Motor neuron (in vitro differentiated cells): ENCODE measurements around the gene CDH4. TPM values are rescaled to one million over a fixed set of nuclear protein-coding genes. Genes with fewer than 3 reads are reported as not detected.
A peak's percentile ranks its signal among the peaks of the same experiment; 100 is the strongest.

Source experiments
- ATAC-seq, 8 experiments: fragments of 200-7000 bp; cut with Tn5 transposase; replicated peaks in 6 of 8; 2 replicates each; pipeline ENCODE4 v1.8.0; 2021; ENCODE audit warnings: mild to moderate bottlenecking in 8 of 8, moderate library complexity in 8 of 8
- H3K27ac ChIP-seq, 2 donors: fragments of 250-450 bp; sonication (Bioruptor Pico); 2 replicates each; pipeline ENCODE4 v1.9.0; 2021; ENCODE audit warnings: antibody characterized with exemption in 2 of 2, mild to moderate bottlenecking in 2 of 2, moderate library complexity in 1 of 2
- H3K4me1 ChIP-seq, 2 donors: fragments of 250-450 bp; sonication (Bioruptor Pico); replicated peaks in 1 of 2; 2 replicates each; pipeline ENCODE4 v1.6.1; 2021; ENCODE audit warnings: antibody characterized with exemption in 2 of 2, mild to moderate bottlenecking in 2 of 2, moderate library complexity in 1 of 2
- H3K4me3 ChIP-seq, 5 donors: fragments of 250-450 bp; sonication (Bioruptor Pico); 2 replicates each; pipeline ENCODE4 v1.9.0; 2021; ENCODE audit warnings: antibody characterized with exemption in 5 of 5, mild to moderate bottlenecking in 5 of 5, moderate library complexity in 4 of 5
- WGBS, 10 experiments: fragments of 450-650 bp; shearing (Covaris generic); methylation state at CpG; one replicate each; pipeline ENCODE4 v1.0.0; 2022; 5-methylcytosine and 5-hydroxymethylcytosine counted together
- in situ Hi-C, 9 experiments: fragments of 400-800 bp; cut with MboI; loops; one replicate each; pipeline ENCODE4 v1.15.0; 2021; ENCODE audit warnings: low sequenced_read_pairs in 9 of 9, low pct_unique_long_range_greater_than_20kb in 2 of 9; ENCODE audit not compliant: unreplicated experiment in 9 of 9
- total RNA-seq, 8 experiments: library from RNA; unstranded; fragments of 300-600 nt; gene quantifications; 2 replicates each; pipeline versions ENCODE4 v1.2.3 to v1.2.4, GENCODE V29; 2022

The CDH4 gene
- total RNA-seq, 8 experiments from 2014 or later: 2.4 to 41.6 (median 12.9) TPM

DNA sequence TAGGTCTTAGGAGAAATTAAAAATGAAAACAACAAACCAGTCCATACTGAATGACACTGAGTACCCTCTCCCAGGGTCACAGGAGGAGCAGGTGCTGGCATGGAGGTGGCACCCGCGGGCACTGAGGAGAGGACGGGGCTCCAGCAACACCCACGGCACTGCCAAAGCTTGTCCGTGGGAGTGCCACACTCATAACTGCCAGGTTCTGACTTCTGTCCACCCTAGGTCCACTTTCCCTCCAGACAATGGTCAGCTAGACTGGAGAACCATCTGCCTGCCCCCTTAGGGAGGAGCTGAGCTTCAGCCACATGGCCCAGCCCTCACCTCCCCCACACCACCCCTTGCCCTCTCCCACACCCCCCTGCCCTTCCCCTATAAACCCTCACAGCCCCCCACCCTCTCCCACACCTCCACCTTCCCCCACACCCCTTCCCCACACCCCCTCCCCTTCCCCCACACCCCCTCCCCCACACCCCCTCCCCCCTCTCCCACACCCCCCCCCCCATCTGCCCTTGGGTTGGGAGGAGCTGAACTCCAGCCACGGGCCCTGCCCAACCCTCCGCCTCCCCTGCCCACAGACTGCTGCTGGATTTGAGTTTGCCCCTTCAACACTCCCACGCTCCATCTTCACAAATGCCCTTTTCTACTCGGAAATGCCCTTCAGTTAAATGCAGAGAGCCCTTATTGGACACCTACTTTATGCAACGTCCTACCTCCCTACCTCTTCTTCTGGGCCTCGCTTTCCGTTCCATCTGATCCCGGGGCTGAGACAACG, 684.1 kb downstream of the CDH4 start:
- no peak for ATAC-seq
- WGBS, 10 experiments: 60 to 100% (median 87%) methylated on average over 1 to 7 of the region's 14 CpGs; no CpG with 5 or more reads in 4 of the 10 experiments
- Histone ChIP-seq H3K4me3 (no peak overlapping the region), H3K4me1 (peaks cover 0 to 13% of the 10 kb centered on the region in 2 donors), H3K27ac (no peak overlapping the region)
- in situ Hi-C loops: no loop called here

DNA sequence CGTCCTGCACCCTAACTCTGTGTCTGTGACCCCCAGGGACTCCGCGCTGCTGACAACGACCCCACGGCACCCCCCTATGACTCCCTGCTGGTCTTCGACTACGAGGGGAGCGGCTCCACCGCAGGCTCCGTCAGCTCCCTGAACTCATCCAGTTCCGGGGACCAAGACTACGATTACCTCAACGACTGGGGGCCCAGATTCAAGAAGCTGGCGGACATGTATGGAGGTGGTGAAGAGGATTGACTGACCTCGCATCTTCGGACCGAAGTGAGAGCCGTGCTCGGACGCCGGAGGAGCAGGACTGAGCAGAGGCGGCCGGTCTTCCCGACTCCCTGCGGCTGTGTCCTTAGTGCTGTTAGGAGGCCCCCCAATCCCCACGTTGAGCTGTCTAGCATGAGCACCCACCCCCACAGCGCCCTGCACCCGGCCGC, 684.7 kb downstream of the CDH4 start:
- H3K4me3 ChIP-seq: no peak overlapping the region
- H3K27ac ChIP-seq: no peak overlapping the region
- WGBS, 10 experiments: 20 to 93% (median 79%) methylated on average over 1 to 7 of the region's 29 CpGs; no CpG with 5 or more reads in 3 of the 10 experiments
- in situ Hi-C loops: no loop called here
- peaks cover 0 to 13% of the 10 kb centered on the region in 2 donors for H3K4me1 ChIP-seq
- no peak for ATAC-seq

DNA sequence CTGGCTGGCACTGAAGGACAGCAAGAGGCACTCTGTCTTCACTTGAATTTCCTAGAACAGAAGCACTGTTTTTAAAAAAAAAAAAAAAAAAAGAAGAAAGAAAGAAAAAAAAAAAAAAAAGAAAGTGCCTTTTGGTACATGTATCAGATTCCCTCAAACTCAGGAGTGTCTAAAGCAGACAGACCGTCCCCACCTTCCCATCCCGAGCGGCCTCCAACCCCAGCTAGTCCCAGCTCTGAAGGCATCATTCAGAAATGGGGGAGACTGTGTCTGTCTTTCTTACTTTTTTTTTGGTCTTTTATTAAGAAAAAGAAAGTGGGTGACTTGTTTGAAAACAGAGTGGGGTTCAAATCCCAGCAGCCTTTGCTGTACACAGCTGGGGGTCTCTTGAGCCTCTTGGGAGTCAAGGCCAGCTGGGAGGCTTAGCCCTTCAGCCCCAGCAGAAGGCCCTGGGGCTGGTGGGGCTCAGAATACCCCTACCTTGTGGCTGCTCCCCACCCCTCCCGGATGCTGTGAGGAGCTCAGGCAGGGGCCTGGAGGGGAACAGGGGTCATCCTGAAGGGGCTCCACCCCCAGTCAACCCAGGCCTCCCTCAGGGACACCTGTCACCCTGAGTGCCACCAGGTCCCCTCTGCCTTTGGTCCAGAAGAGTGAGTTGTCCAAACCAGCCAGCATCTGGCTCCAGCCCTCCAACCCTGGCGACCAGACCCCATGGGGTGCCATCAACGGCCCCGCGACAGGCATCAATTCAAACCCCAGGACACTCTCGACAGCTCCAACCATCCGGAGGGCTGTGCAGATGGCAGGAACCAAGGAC, 685.3 kb downstream of the CDH4 start:
- H3K4me1 ChIP-seq: peaks cover 0 to 13% of the 10 kb centered on the region in 2 donors
- 67 to 100% (median 77%) methylated on average over 2 to 7 of the region's 10 CpGs; no CpG with 5 or more reads in 4 of the 10 experiments for WGBS, 10 experiments
- H3K4me3 ChIP-seq: no peak overlapping the region

GRCh38 chr20:61937963-61938838, 686.1 kb downstream of the CDH4 start:
- WGBS, 10 experiments: 30 to 94% (median 85%) methylated on average over 2 to 12 of the region's 31 CpGs; no CpG with 5 or more reads in 5 of the 10 experiments
- H3K4me1 ChIP-seq: peaks cover 0 to 12% of the 10 kb centered on the region in 2 donors
- H3K27ac ChIP-seq: no peak overlapping the region
- H3K4me3 ChIP-seq: no peak overlapping the region
- in situ Hi-C loops: no loop called here
- no peak for ATAC-seq

More for the DNA sequence above, 685.3 kb downstream of the CDH4 start:
- ATAC-seq: no peak
- in situ Hi-C loops: no loop called here
- no peak overlapping the region for H3K27ac ChIP-seq

GRCh38 chr20:61938839-61939690, 687.0 kb downstream of the CDH4 start:
- peak in 1 of 8 experiments; percentile 10 for ATAC-seq
- Histone ChIP-seq H3K27ac (no peak overlapping the region), H3K4me3 (no peak overlapping the region), H3K4me1 (peaks cover 0 to 3% of the 10 kb centered on the region in 2 donors)
- in situ Hi-C loops: no loop called here
- 26 to 90% (median 71%) methylated on average over 3 to 9 of the region's 27 CpGs; no CpG with 5 or more reads in 5 of the 10 experiments for WGBS, 10 experiments

DNA sequence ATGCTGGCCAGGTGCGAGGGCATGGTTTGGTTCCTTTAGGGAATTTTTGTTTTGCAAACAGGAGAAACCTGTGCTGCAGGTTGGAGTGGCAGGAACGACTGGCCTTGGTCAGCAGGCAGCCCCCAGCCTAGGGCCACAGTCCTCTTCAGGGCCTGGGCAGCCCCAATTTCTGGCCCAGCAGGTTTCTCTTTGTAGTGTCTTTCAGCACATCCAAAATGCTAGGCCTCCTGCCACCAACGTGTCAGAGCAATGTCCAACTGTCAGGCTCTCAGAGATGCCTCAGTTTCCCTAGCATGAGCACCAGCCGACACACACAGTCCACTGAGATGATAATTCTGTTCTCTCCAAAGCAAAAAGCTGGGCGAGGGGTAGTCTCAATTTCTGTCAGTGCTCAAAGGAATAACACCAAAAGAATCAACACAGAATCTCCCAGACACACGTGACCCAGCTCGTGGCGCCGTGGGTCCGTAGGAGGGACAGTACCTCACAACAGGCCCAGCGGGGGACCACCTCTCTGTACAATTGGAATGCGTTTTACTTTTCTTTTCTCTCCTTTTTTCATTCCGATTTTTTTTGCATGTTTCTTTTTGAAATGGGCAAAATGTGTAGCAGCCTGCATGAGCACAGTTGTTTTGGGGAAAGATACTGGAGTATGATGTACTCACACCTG, 687.8 kb downstream of the CDH4 start:
- peaks cover 0 to under 1% of the 10 kb centered on the region in 2 donors for H3K4me1 ChIP-seq
- WGBS, 10 experiments: 29 to 88% (median 77%) methylated on average over 1 to 11 of the region's 13 CpGs
- no peak overlapping the region for H3K4me3 ChIP-seq
- in situ Hi-C loops: no loop called here
- ATAC-seq: no peak
- no peak overlapping the region for H3K27ac ChIP-seq

GRCh38 chr20:61940491-61940890, 688.4 kb downstream of the CDH4 start:
- no peak for ATAC-seq
- 78 to 96% (median 91%) methylated on average over 7 to 13 of the region's 17 CpGs; no CpG with 5 or more reads in 5 of the 10 experiments for WGBS, 10 experiments
- in situ Hi-C loops: no loop called here
- no peak overlapping the region for H3K27ac ChIP-seq
- no peaks in the 10 kb centered on the region for H3K4me1 ChIP-seq
- no peak overlapping the region for H3K4me3 ChIP-seq

DNA sequence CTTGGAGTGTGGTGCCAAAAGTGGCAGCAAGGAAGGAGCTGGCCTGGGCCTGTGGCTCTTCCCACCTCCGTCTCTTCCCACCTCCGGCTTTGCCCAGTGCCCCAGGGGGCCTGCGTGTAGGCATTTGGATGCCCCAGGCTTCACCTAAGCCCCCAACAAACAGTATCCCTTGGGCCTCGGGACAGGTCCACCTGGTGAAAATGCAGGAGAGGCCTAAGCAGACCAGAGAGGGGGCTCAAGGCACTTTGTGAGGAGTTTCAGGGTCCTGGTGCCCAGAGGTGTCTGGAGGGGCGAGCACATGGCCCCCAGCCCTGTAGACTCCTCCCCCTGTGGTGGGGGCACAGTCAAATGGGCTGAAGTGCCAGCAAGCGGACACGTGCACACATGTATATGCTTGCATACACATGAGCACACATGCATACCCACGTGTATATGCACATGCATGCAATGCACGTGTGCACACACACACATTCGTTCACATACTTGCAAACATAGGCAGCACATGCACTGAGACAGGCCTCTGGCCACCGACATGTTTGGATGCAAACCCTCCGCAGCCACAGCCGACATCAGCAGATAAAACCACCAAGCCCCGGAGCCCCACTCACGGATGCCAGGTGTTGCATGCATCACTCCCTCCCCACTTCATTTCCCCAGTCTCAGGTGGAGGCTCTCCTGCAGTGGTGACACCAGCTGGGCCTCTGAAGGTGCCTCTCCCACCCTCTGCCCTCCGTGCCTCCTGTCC, 689.1 kb downstream of the CDH4 start:
- WGBS, 10 experiments: 0 to 98% (median 69%) methylated on average over 1 to 6 of the region's 16 CpGs; no CpG with 5 or more reads in 2 of the 10 experiments
- Histone ChIP-seq H3K4me3 (no peak overlapping the region), H3K27ac (no peak overlapping the region), H3K4me1 (no peaks in the 10 kb centered on the region)
- peak in 3 of 8 experiments; percentile 12 to 56 (median 23) for ATAC-seq
- in situ Hi-C loops: no loop called here

DNA sequence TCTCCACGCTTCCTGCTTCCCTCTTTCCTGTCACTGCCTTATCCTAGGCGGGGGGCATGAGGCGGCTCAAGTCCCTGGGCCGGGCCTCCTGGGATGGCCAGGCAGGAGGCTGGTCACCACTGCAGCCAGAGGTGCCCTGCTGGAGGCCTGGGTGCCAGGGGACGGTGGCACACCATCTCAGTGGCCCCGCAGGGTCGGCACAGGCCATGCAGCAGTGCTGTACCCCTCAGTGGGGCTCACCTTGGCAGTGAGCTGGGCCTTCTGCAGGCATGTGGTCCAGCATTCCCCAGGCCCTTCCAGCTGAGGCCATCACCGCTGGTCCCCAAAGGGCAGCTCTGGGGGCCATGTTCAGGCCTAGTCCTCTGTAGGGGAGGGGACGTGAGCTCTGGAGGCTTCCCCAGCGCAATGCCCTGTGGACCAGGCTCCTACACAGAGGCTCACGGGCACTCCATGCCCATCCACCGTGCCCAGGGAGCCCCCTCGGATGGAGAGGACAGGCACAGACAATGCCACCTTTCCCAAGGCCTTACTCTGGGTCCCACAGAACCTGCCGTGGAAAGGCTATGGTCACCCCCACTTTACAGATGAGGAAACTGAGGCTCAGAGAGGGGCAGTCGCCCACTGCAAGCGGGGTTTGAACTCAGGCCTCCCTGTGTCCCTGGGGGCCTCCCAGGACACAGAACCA, 689.8 kb downstream of the CDH4 start:
- in situ Hi-C loops: no loop called here

GRCh38 chr20:61942526-61942925, 690.5 kb downstream of the CDH4 start:
- H3K4me3 ChIP-seq: no peak overlapping the region
- no CpG with 5 or more reads among the region's 9 CpGs for WGBS, 10 experiments
- H3K27ac ChIP-seq: no peak overlapping the region
- ATAC-seq: peak in 2 of 8 experiments; percentile 18 to 21
- in situ Hi-C loops: no loop called here
- no peaks in the 10 kb centered on the region for H3K4me1 ChIP-seq

More for the DNA sequence above, 689.8 kb downstream of the CDH4 start:
- WGBS, 10 experiments: 10 to 80% methylated on average over 2 of the region's 16 CpGs; no CpG with 5 or more reads in 8 of the 10 experiments
- H3K4me1 ChIP-seq: no peaks in the 10 kb centered on the region
- no peak overlapping the region for H3K27ac ChIP-seq
- peak in 3 of 8 experiments; percentile 19 to 28 (median 19) for ATAC-seq
- H3K4me3 ChIP-seq: no peak overlapping the region
